NOMO-1 treated with DMSO at 0.1 percent for 48 hours (cell line): ENCODE measurements around the gene CDC34.

Experiments used
- DNase-seq: peaks from one replicate; lab custom pipeline; 2025; ENCODE audit not compliant: unreplicated experiment; lab: John Stamatoyannopoulos, UW

Gene CDC34, protein sequence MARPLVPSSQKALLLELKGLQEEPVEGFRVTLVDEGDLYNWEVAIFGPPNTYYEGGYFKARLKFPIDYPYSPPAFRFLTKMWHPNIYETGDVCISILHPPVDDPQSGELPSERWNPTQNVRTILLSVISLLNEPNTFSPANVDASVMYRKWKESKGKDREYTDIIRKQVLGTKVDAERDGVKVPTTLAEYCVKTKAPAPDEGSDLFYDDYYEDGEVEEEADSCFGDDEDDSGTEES

DNA sequence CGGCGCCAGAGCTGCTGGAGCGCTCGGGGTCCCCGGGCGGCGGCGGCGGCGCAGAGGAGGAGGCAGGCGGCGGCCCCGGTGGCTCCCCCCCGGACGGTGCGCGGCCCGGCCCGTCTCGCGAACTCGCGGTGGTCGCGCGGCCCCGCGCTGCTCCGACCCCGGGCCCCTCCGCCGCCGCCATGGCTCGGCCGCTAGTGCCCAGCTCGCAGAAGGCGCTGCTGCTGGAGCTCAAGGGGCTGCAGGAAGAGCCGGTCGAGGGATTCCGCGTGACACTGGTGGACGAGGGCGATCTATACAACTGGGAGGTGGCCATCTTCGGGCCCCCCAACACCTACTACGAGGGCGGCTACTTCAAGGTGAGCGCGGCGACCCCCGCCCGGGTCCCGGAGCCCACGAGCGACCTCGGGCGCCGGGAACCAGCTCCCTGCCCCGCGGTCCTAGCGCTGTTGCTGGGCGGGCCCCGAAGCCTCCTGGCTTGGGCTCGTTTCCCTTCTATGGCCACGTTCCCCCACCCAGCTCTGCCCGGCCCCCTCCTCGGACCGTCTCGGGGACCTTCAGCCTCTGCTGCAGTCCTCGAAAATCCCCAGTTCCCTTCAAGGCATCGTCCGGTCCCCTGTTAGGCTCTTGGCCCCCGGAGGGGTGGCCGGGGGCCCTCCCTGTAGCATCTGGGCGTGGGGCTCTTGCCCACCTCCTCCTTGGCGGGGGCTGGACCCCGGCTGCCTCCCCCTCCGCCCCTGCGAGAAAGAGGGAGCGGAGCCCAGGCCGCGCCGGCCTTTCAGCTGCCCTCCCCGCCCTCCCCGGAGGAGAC, at the start of gene CDC34:
TSS of gene CDC34 (plus strand) at position 8 of the 808 bp plus-strand sequence. CDS start at position 180, 172 bp downstream.
- peak; percentile 28 for DNase-seq

DNA sequence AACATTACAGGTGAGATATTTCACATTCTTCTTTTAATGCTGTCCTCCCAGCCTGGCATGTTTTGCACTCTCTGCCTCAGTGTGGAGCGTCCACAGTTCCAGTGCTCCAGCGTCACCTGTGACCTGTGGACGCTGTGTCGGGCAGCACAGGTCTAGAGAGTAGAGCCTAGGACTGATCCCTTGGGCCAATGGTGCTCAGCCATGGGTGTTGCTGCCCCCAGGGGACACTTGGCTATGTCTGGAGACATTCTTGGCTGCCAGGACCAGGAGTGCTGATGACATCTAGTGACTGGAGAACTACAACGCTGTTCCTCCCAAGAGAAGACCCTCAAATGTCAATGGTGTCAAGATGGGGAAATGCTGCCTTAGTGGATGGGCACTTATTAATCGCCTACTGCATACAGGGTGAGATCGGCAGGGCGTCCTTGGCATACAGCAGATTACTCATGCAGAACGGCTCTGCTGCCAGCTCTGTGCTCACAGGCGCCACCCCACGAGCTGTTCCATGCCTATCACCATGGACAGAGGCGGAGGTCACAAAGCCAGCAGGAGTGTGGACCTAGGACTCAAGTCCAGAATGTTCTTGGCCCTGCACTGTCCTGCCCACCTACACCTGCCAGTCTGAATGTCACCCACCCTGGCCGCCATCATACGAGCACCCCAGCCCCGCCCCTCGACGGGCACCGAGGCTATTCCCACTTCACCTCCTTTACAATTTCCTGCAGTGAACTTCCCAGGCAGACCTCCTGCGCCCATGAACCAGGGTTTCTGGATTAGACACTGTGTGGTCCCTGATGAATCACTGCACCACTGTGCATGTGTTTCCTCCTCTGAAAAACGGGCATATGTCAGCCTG, 49.1 kb upstream of the CDC34 start:
- no peak for DNase-seq

DNA sequence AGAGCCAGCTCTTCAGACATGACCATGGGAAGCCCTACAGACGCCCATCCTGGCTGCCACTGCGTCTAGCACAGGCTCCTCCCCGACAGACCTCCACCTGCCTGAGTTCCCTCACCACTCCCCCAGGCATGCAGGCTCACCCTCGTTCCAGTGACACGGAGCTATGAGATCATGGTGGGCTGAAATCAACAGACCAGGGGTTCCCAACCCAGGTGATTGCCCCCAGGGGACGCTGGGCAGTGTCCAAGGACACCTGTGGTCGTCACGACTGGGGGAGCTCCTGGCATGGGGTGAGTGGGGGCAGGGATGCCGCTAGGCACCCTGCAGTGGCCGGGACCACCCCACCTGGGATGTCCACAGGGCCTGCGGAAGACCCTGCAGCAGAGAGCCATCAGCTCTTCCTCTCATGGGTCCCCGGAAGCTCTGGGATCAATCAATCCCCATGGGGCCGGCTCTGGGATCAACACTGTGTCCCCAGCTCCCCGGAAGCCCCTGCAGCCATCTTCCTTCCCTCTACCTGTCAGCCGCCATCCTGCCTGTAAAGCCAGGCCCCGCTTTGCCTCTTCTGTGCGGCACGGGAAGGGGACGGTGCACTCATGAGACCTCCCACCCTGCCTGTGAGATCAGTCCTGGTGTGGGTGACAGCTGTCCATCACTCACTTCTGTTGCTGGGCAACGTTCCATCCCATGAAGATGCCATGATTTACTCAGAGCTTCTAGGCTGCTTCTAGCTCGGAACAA, 48.1 kb upstream of the CDC34 start:
- DNase-seq = no peak

DNA sequence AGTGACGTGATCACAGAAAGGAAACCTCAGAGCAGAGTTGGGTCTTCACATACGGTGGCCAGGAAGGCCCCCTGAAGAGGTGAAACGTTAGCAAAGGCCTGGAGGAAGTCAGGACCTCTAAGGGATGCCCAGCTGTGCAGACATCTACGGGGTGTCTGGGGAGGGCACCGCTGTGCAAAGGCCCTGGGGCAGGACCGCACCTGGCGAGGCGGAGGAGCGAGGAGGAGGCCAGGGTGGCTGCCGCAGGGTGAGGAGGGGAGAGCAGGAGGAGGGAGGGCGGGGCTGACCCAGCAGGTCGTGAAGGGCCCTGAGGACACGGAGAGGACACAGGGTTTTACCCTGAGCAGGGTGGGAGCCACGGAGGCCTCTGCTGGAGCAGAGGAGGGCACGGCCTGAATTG, 47.1 kb upstream of the CDC34 start:
- no peak for DNase-seq

DNA sequence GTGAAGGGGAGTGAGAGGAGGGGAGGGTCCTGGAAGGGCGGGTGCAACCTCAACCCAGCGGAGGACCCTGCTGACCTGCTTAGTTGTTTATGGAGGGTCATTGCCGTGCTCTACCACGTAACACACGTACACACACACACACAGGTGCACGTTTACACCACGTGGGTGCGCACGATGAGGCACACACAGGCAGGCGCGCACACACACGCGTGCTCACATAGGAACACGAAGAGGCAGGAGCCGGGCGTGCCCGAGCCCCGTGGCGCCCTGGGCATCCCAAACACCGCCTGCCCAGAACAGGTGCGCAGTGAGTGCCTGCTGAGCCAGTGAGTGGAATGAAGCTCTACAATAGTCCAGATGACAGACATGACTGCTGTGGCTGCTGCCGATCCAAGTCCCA, 46.5 kb upstream of the CDC34 start:
- no peak for DNase-seq

DNA sequence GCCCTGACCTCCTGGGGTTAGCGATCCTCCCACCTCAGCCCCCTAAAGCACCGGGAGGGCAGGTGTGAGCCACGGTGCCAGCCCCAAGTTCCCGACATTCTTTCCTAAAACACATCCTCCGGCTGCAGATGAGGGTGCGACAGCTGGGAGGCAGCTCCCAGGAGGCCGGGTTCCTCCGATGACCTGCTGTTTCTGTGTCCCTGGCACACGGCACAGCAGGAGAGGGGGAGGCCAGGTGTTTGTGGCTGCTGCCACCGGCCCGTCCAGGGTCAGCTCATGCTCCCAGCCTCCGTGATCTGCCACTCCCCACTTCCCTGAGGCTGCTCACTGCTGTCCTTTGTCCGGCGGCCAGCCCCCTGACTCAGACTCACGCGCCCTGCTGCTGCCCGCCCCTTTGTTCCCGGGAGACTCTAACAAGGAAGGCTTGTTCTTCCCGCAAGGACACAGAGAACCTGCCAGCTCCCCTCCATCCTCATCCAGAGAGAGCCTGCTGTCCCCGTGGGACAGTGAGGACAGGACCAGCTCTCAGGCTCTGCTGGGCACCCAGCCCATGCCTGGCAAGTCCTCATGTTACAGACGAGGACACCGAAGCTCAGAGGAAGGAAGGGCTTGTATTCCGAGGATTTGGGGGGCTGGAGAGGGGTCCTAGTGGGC, 45.9 kb upstream of the CDC34 start:
- DNase-seq = no peak

DNA sequence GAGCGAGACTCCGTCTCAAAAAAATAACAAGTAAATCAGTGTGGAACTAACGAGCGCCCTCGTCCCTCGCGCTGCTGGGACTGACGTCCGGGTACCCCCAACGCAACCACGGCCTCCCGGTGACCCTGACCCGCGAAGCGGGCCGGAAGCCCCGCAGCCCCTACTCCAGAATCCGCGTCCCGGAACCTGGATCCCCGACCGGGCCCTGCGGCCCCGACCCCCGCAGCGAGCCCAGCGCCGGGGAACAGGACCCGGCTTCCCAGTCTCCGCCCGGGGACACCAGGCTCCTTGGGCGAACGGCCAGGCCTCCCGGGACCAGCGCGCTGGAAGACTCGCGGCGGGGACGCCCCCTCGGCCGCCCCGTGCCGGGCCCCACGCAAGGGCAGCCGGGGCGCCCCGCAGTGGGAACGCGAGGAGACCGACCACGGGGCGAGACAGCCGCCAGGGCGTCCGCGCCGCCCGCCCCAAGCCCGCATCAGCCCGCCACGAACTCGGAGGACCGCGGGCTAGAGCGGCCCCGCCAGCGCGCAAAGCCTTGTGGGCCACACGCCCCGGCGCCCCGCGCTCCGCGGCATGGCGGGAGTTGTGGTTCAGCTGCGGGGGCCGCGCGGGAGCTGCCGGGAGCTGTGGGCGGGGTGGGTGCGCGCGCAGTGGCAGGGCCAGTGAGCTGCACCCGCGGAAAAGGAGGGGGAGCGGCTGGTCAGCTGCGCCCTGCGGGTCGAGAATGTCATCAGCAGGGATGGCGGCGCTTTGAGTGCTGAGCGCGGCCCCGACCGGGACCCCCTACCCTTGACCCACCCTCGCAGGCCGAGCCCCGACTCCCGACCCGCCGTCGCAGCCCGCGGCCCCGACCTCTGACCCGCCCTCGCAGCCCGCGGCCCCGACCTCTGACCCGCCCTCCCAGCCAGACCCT, 42.8 kb upstream of the CDC34 start:
- peak; percentile 86 for DNase-seq

DNA sequence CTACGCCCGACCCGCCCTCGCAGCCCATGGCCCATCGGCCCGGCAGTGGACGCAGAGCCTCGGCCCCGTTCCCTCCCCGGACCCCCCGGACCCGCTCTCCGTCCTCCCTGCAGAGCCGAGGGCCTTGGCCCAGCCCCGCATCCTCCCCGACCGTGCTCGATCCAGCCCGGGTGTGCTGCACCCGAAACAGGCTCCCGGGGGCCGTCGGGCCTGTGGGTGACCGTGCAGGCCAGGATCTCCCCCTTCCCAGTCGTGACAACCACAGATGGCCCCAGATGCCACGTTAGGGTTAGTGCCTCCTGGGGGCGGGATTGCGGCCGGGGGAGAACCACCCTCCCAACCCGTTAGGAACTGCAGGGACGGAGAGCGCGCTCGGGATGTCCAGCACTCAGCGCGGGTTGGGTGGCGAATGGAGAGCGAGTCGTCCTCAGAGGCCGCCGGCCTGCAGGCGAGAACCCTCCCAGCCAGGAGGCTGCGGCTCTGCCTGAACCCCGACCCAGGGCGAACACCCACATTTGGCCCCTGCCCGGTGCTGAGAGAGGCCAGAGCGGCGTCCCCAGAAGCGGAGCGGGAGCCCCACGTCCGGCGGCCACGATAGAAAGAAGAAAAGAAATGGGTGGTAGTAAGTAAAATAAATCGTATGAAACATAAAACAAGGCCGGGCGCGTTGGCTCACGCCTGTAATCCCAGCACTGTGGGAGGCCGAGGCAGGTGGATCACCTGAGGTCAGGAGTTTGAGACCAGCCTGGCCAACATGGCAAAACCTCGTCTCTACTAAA, 42.0 kb upstream of the CDC34 start:
- no peak for DNase-seq

DNA sequence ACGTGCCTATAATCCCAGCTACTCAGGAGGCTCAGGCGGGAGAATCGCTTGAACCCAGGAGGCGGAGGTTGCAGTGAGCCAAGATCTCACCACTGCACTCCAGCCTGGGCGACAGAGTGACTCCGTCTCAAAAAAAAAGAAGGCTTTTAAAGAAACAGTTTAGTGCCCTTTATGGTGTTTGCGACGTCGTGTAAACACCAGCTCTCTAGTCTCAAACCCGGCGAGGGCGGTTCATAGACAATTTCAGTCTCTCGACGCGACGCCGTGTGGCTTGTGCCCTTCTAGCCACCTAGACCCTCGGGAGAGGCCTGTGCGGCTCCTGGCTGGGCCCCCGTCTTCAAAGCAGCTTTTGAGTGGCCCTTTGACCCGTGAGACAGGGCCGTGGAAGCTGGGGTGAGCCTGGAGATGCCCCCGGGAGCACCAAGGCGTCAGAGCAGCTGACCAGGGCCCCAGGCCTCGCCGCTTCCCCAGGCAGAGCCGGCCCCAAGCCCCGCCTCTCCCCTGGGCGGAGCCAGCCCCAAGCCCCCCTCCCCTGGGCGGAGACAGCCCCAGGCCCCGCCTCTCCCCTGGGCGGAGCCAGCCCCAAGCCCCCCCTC, 40.3 kb upstream of the CDC34 start:
- no peak for DNase-seq

DNA sequence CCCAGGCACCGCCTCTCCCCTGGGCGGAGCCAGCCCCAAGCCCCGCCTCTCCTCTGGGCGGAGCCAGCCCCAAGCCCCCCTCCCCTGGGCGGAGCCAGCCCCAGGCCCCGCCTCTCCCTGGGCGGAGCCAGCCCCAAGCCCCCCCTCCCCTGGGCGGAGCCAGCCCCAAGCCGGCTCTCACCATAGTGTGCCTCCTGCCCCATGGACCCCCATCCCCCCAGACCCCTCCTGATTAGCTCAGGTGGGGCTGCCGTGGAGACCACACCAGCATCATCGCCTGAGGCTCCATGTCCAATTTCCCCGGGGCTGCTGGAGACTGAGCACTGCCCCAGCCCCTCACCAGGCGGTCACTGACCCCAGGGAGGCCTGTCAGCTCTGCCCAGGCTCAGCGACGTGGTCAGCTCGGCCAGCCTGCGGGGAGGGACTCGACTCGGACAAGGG, 39.4 kb upstream of the CDC34 start:
- no peak for DNase-seq

DNA sequence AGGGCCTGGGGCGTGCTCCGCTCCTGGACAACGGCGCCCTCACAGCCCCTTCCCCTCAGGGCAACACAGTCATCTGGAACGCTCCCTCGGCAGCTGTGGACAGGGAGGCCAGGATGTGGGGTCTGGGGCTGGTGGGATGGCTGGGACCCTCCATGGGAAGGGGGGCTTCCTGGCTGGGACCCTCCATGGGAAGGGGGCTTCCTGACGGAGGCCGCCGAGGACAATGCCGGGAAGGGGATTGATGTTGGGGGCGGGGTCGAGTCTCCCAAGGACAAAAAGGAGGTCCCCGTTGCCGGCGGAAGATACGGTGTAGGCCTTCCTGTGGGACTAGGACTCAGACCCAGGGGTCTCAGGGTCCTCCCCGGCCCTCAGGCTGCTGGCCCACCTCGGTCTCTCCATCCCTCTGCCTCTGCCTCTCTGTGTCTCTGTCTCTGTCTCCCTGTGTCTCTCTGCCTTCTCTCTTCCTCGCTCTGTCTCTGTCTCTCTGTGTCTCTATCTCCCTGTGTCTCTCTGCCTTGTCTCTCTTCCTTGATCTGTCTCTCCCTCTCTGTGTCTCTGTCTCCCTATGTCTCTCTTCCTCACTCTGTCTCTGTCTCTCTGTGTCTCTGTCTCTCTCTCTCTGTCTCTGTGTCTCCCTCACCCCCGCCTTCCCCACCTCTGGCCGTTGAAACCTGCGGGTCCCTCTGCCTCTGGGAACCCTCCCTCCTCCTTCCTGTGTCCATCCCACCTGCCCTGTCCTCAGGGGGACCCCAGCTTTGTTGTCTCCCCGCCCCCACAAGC, 38.0 kb upstream of the CDC34 start:
- no peak for DNase-seq

DNA sequence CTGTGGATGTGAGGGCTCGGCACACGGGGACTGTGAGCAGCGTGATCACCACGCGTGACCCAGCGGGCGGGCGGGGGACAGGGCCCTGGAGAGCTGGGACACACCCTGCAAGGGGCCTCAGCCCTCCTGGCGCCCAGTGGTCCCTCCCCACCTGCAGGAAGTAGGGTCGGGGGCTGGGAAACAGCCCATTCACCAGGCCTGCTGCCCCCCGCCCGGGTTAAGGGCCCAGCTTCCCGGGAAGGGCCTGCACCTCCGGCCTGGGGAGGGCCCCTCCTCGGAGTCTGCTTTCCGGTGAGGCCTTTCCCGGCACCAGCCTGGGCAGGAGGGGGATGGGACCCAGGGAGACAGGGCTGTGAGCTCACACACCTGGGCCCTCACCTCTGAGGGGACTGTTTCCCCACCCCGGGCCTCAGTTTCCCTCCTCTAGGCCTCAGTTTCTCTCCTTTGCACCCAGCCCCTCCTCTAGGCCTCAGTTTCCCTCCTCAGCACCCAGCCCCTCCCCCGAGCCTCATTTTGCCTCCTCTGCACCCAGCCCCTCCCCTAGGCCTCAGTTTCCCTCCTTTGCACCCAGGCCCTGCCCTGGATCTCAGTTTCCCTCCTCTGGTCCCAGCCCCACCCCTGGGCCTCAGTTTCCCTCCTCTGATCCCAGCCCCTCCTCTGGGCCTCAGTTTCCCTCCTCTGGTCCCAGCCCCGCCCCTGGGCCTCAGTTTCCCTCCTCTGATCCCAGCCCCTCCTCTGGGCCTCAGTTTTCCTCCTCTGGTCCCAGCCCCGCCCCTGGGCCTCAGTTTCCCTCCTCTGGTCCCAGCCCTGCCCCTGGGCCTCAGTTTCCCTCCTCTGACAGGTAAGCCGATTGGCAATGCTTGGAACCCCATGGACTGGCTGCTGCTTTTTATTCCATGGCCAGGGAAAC, 37.1 kb upstream of the CDC34 start:
- no peak for DNase-seq

DNA sequence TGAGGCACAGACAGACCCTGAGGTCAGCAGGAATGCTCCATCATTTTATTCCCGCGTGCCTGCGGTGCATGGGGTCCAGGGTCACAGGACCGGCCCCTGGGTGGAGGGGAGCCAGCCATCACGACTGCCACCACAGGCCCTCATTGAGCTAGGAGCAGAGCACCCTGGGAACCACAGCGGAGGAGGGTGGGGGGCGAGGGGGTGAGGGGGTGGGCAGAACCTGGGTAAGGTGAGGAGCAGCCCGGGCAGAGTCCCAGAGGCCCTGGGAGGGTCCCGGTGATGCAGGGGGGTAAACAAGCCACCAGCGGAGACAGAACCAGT, 36.5 kb upstream of the CDC34 start:
- DNase-seq = no peak

DNA sequence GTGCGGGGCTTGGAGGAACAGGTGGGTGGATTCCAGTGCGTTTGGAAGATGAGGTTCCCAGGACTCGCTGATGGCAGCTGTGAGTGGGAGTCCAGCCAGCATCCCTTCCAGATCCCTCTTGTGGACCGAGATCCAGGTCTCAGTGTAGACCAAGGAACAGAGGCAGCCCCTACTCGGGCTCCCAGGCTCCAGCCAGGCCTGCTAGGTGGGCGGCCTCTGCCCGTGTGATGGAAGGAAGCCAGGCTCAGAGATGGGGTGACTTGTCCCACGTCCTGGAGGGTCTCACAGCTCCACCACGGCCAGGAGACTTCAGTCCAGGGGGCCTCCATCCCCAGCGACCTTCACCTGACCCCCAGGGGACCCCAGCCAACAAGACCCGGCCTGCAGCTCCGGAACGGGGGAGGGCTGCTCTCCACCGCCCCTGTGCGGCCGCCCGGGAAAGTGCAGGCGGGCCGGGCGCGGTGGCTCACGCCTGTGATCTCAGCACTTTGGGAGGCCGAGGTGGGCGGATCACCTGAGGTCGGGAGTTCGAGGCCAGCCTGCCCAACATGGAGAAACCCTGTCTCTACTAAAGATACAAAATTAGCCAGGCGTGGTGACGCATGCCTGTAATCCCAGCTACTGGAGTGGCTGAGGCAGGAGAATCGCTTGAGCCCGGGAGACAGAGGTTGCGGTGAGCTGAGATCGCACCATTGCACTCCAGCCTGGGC, 36.0 kb upstream of the CDC34 start:
- no peak for DNase-seq

DNA sequence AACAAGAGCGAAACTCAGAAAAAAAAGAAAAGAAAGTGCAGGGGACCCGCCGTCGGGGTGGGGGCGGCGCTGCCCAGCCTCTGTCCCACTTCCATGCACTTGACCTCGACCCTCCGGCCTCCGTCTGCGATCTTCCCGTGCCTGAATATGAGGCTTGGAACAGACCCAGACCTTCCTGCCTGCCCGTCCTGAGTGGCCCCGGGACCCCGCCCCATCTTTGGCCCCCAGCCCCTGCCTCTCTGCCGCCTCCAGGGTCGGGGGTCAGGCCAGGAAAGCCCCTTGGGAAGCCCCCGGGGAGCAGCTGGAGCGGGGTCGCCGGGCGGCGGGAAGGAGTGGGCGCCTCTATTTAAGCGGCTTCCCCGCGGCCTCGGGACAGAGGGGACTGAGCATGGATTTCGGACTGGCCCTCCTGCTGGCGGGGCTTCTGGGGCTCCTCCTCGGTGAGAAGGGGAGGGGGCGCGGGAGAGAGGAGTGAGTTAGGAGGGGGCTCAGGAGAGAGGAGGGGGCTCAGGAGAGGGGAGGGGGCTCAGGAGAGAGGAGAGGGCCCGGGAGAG, 35.4 kb upstream of the CDC34 start, which contains the start of gene MADCAM1:
TSS of gene MADCAM1 (plus strand) at position 375 of the 554 bp plus-strand sequence. CDS start at position 389, 14 bp downstream.
- no peak for DNase-seq
